IMR-90 (cell line): ENCODE measurements around the gene LBHD2. TPM values are rescaled to one million over a fixed set of nuclear protein-coding genes. Genes with fewer than 3 reads are reported as not detected.

Experiments used
- ATAC-seq: fragments of 200-7000 bp; cut with Tn5 transposase; 2 replicates; pipeline ENCODE4 v1.9.1; 2020; ENCODE audit warnings: low read depth, mild to moderate bottlenecking, moderate library complexity
- BruUV-seq: library from RNA; stranded (reverse); fragments of 400-500 nt; replicated peaks from 2 replicates; lab custom pipeline; 2021; lab: Mats Ljungman, UMichigan
- CTCF ChIA-PET: fragments of 300-600 bp; formaldehyde crosslinking; extraction: SDS; loops from one replicate; lab custom pipeline; 2021; ENCODE audit warnings: antibody characterized with exemption; lab: Yijun Ruan, JAX
- POLR2A ChIA-PET: fragments of 300-600 bp; sonication (Branson Sonifier 250); formaldehyde crosslinking; loops from one replicate; lab custom pipeline; 2022; ENCODE audit warnings: antibody characterized with exemption; ENCODE audit not compliant: unreplicated experiment; lab: Charles Lee
- DNase-seq: peaks from one replicate; pipeline ENCODE4 v3.0.0; 2013
- H2AFZ ChIP-seq: replicated peaks from 2 replicates; pipeline ENCODE3; 2013; ENCODE audit warnings: low read length, mild to moderate bottlenecking; ENCODE audit not compliant: poor library complexity
- H2AK5ac ChIP-seq: 2 replicates; pipeline ENCODE4 v1.6.1; 2013; ENCODE audit warnings: low read depth, low read length, inconsistent platforms
- H2AK9ac ChIP-seq: replicated peaks from 2 replicates; pipeline ENCODE3; 2013; ENCODE audit warnings: mild to moderate bottlenecking, low read depth, low read length, moderate library complexity; ENCODE audit not compliant: poor library complexity
- H2BK120ac ChIP-seq: 2 replicates; pipeline ENCODE4 v1.6.1; 2013; ENCODE audit warnings: low read depth, low read length, inconsistent platforms
- H2BK15ac ChIP-seq: 3 replicates; pipeline ENCODE4 v1.6.1; 2013; ENCODE audit warnings: low read depth, low read length, inconsistent platforms
- H2BK20ac ChIP-seq: 2 replicates; pipeline ENCODE4 v1.6.1; 2013; ENCODE audit warnings: low read depth, mild to moderate bottlenecking, inconsistent platforms, low read length, moderate library complexity
- H2BK5ac ChIP-seq: 2 replicates; pipeline ENCODE4 v1.6.1; 2013; ENCODE audit warnings: mild to moderate bottlenecking, low read depth, low read length, inconsistent platforms; ENCODE audit not compliant: poor library complexity, severe bottlenecking
- H3K14ac ChIP-seq: replicated peaks from 2 replicates; pipeline ENCODE4 v1.6.1; 2013; ENCODE audit warnings: low read depth, low read length, inconsistent platforms
- H3K18ac ChIP-seq: 2 replicates; pipeline ENCODE4 v1.6.1; 2013; ENCODE audit warnings: low read depth, low read length, control low read depth
- H3K23ac ChIP-seq: 2 replicates; pipeline ENCODE4 v1.6.1; 2013; ENCODE audit warnings: low read depth, low read length, inconsistent platforms
- H3K27ac ChIP-seq: 2 replicates; pipeline ENCODE4 v1.5.1; 2013; ENCODE audit warnings: mild to moderate bottlenecking, control low read depth, low read length; ENCODE audit not compliant: insufficient read depth
- H3K27me3 ChIP-seq: 2 replicates; pipeline ENCODE4 v1.6.1; 2013; ENCODE audit warnings: low read length; ENCODE audit not compliant: control insufficient read depth, insufficient read depth
- H3K36me3 ChIP-seq: 2 replicates; pipeline ENCODE4 v1.6.1; 2013; ENCODE audit warnings: low read length, mixed read lengths; ENCODE audit not compliant: control insufficient read depth, insufficient read depth
- H3K4ac ChIP-seq: 2 replicates; pipeline ENCODE4 v1.6.1; 2013; ENCODE audit warnings: low read depth, low read length, inconsistent platforms
- H3K4me1 ChIP-seq: 2 replicates; pipeline ENCODE4 v1.6.1; 2013; ENCODE audit warnings: low read length, mixed read lengths; ENCODE audit not compliant: control insufficient read depth, insufficient read depth
- H3K4me2 ChIP-seq: 2 replicates; pipeline ENCODE4 v1.6.1; 2013; ENCODE audit warnings: low read depth, mild to moderate bottlenecking, control low read depth, low read length, moderate library complexity
- H3K4me3 ChIP-seq: 2 replicates; pipeline ENCODE4 v1.5.1; 2013; ENCODE audit warnings: low read depth, mild to moderate bottlenecking, control low read depth, low read length, moderate library complexity; ENCODE audit not compliant: insufficient read depth
- H3K56ac ChIP-seq: 2 replicates; pipeline ENCODE4 v1.6.1; 2013; ENCODE audit warnings: low read length, inconsistent platforms; ENCODE audit not compliant: insufficient read depth; ENCODE audit errors: extremely low read depth
- H3K79me1 ChIP-seq, 2 experiments: 2 replicates each; pipeline ENCODE4 v1.6.1; 2013; ENCODE audit warnings: low read length in 2 of 2, inconsistent platforms in 1 of 2, low read depth in 1 of 2
- H3K9ac ChIP-seq: 2 replicates; pipeline ENCODE4 v1.6.1; 2013; ENCODE audit warnings: low read depth, low read length, control low read depth
- H3K9me1 ChIP-seq: 2 replicates; pipeline ENCODE4 v1.6.1; 2013; ENCODE audit warnings: low read length, inconsistent platforms; ENCODE audit not compliant: insufficient read depth
- H3K9me3 ChIP-seq: 2 replicates; pipeline ENCODE4 v1.6.1; 2013; ENCODE audit warnings: low read length; ENCODE audit not compliant: control insufficient read depth, insufficient read depth
- H4K20me1 ChIP-seq: 2 replicates; pipeline ENCODE4 v1.6.1; 2013; ENCODE audit warnings: low read length, inconsistent platforms; ENCODE audit not compliant: insufficient read depth
- H4K5ac ChIP-seq: 2 replicates; pipeline ENCODE4 v1.6.1; 2013; ENCODE audit warnings: mild to moderate bottlenecking, low read depth, low read length, control low read depth
- H4K8ac ChIP-seq, 2 experiments: 2 replicates each; pipeline ENCODE4 v1.6.1; 2013; ENCODE audit warnings: low read depth in 2 of 2, low read length in 2 of 2, control low read depth in 1 of 2, inconsistent platforms in 1 of 2
- H4K91ac ChIP-seq: 2 replicates; pipeline ENCODE4 v1.6.1; 2013; ENCODE audit warnings: low read depth, low read length, inconsistent platforms; ENCODE audit not compliant: insufficient read depth
- BHLHE40 ChIP-seq: fragments of 150-350 bp; IDR thresholded peaks from 2 replicates; pipeline ENCODE4 v1.6.1; 2016; ENCODE audit warnings: mild to moderate bottlenecking, low read depth, low read length
- CHD1 ChIP-seq: IDR thresholded peaks from 2 replicates; pipeline ENCODE4 v1.6.1; 2012; ENCODE audit warnings: low read depth, low read length, improper control_type of control experiment
- CTCF ChIP-seq: conservative IDR thresholded peaks from 2 replicates; pipeline ENCODE4 v1.5.1; 2012; ENCODE audit warnings: mild to moderate bottlenecking, low read depth, low read length, improper control_type of control experiment
- ELK1 ChIP-seq: fragments of 150-350 bp; IDR thresholded peaks from 2 replicates; pipeline ENCODE4 v1.6.1; 2016; ENCODE audit warnings: low read depth, mild to moderate bottlenecking, low read length, moderate library complexity, borderline replicate concordance
- FOS ChIP-seq: fragments of 150-350 bp; IDR thresholded peaks from 2 replicates; pipeline ENCODE4 v1.6.1; 2016; ENCODE audit warnings: low read depth, low read length
- MAFK ChIP-seq: IDR thresholded peaks from 2 replicates; pipeline ENCODE4 v1.6.1; 2012; ENCODE audit warnings: low read depth, low read length, improper control_type of control experiment
- MAZ ChIP-seq: IDR thresholded peaks from 2 replicates; pipeline ENCODE4 v1.6.1; 2012; ENCODE audit warnings: low read depth, mild to moderate bottlenecking, low read length, improper control_type of control experiment, moderate library complexity, borderline replicate concordance
- MXI1 ChIP-seq: IDR thresholded peaks from 2 replicates; pipeline ENCODE4 v1.6.1; 2012; ENCODE audit warnings: low read depth, mild to moderate bottlenecking, low read length, moderate library complexity, borderline replicate concordance
- NFE2L2 ChIP-seq: fragments of 150-350 bp; IDR thresholded peaks from 2 replicates; pipeline ENCODE4 v1.6.1; 2016; ENCODE audit warnings: low read depth, mild to moderate bottlenecking, low read length
- POLR2A ChIP-seq: IDR thresholded peaks from 2 replicates; pipeline ENCODE4 v1.6.1; 2012; ENCODE audit warnings: mild to moderate bottlenecking, low read depth, low read length
- RAD21 ChIP-seq: IDR thresholded peaks from 2 replicates; pipeline ENCODE4 v1.6.1; 2012; ENCODE audit warnings: low read length, improper control_type of control experiment
- RCOR1 ChIP-seq: IDR thresholded peaks from 2 replicates; pipeline ENCODE4 v1.6.1; 2012; ENCODE audit warnings: mild to moderate bottlenecking, low read length, improper control_type of control experiment; ENCODE audit not compliant: insufficient replicate concordance
- RFX5 ChIP-seq: IDR thresholded peaks from 2 replicates; pipeline ENCODE4 v1.8.0; 2012; ENCODE audit warnings: low read depth, mild to moderate bottlenecking, low read length, moderate library complexity
- SMC3 ChIP-seq: fragments of 150-350 bp; IDR thresholded peaks from 2 replicates; pipeline ENCODE4 v1.6.1; 2016; ENCODE audit warnings: low read depth, mild to moderate bottlenecking, antibody characterized with exemption, low read length, moderate library complexity
- WGBS, 2 experiments: methylation state at CpG; one replicate each; pipeline versions ENCODE4 v1.1.5 to v1.1.7; 2013; ENCODE audit warnings: missing lambda C conversion rate in 2 of 2; ENCODE audit not compliant: insufficient read length in 1 of 2; ENCODE audit errors: extremely low coverage in 2 of 2; 5-methylcytosine and 5-hydroxymethylcytosine counted together
- dilution Hi-C: fragments of 300-500 bp; cut with HindIII; formaldehyde crosslinking; loops from one replicate; pipeline ENCODE4 v1.14.3; 2018; ENCODE audit warnings: low sequenced_read_pairs; ENCODE audit not compliant: unreplicated experiment
- in situ Hi-C: fragments of 300-500 bp; cut with MboI; formaldehyde crosslinking; loops from 3 replicates; pipeline ENCODE4 v1.14.3; 2019; ENCODE audit warnings: low sequenced_read_pairs, inconsistent platforms, mixed read lengths
- intact Hi-C: fragments of 100-400 bp; cut with micrococcal nuclease; formaldehyde crosslinking; loops from 2 replicates; pipeline ENCODE4 v1.10.0; 2022
- polyA plus RNA-seq, 3 experiments: library from polyadenylated mRNA; depleted of rRNA; stranded (reverse); fragments of >200 nt; gene quantifications; 2 replicates each; pipeline ENCODE4 v1.2.3, GENCODE V29; 2012; ENCODE audit warnings: low replicate concordance in 1 of 3
- total RNA-seq: library from RNA; depleted of rRNA; stranded (reverse); fragments of >200 nt; gene quantifications from 2 replicates; pipeline ENCODE4 v1.2.3, GENCODE V29; 2012
- TF ChIP-seq, protein P1 (sequence below): fragments of 150-350 bp; IDR thresholded peaks from 2 replicates; pipeline ENCODE4 v1.6.1; 2017; ENCODE audit warnings: mild to moderate bottlenecking, antibody characterized with exemption, low read length, low read depth

The LBHD2 gene
- total and polyA plus RNA-seq, 2 of the 4 experiments (the other 2 are of a cell fraction), result not detected

DNA sequence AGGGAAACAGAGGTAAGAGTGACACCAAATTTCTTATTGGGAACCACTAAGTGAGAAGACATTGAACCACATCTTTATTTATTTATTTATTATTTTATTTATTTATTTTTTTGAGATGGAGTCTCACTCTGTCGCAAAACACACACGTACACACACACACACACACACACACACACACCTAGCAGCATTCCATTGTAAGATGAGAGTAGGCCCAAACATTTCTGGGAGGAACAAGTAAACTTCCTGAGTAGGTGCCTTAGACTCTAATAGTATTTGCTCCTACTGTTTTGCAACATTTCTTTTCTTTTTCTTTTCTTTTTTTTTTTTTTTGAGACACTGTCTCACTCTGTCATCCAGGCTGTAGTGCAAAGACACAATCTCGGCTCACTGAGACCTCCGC lies 19.6 kb upstream of the LBHD2 start:
- DNase-seq (no peak), ATAC-seq (no peak)
- H4K5ac ChIP-seq, result no peak overlapping the region
- peaks cover 2% of the 10 kb centered on the region; the same call in 1 of the 2 replicates for H3K4me1 ChIP-seq
- H4K20me1 ChIP-seq, result peaks cover 3% of the 10 kb centered on the region; the same call in 1 of the 2 replicates
- H2AK9ac ChIP-seq, result no peak overlapping the region
- H3K9me3 ChIP-seq, result no peaks in the 10 kb centered on the region
- H3K27ac ChIP-seq, result no peak overlapping the region
- no peak overlapping the region for H2AFZ ChIP-seq
- H3K56ac ChIP-seq, result no peak overlapping the region
- TF ChIP-seq RCOR1 (no peak), CHD1 (no peak), BHLHE40 (no peak), RFX5 (no peak), MAFK (no peak), POLR2A (no peak), SMC3 (no peak), MAZ (no peak), FOS (no peak), MXI1 (no peak), CTCF (no peak), ELK1 (no peak), NFE2L2 (no peak), RAD21 (no peak)
- TF ChIP-seq, protein P1, sequence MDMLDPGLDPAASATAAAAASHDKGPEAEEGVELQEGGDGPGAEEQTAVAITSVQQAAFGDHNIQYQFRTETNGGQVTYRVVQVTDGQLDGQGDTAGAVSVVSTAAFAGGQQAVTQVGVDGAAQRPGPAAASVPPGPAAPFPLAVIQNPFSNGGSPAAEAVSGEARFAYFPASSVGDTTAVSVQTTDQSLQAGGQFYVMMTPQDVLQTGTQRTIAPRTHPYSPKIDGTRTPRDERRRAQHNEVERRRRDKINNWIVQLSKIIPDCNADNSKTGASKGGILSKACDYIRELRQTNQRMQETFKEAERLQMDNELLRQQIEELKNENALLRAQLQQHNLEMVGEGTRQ, result no peak
- H3K27me3 ChIP-seq, result no peaks in the 10 kb centered on the region
- H3K4me2 ChIP-seq, result no peak overlapping the region
- H2BK15ac ChIP-seq, result no peak overlapping the region
- no peak overlapping the region for H3K9ac ChIP-seq
- no peak overlapping the region for H3K14ac ChIP-seq
- no CpG with 5 or more reads among the region's 4 CpGs for WGBS, 2 experiments
- dilution Hi-C loops (no loop called here), intact Hi-C loops (no loop called here), in situ Hi-C loops (no loop called here)
- H4K8ac ChIP-seq, result no peak overlapping the region
- H3K36me3 ChIP-seq, result no peaks in the 10 kb centered on the region
- POLR2A ChIA-PET, result no interaction called here
- BruUV-seq, result no TSS peak
- CTCF ChIA-PET, result interaction anchor here (0.5 kb wide), 1 partner anchor 12 kb away, joined by 5 read pairs; no protein-coding TSS in a partner anchor
- no peak overlapping the region for H2BK5ac ChIP-seq
- H3K9me1 ChIP-seq, result no peaks in the 10 kb centered on the region
- no peak overlapping the region for H2BK120ac ChIP-seq
- H3K4me3 ChIP-seq, result no peak overlapping the region
- 0 out of 4 replicates have a peak, but pooled peaks cover under 1 to 9% of the 10 kb centered on the region in 2 experiments for H3K79me1 ChIP-seq
- H3K4ac ChIP-seq, result no peak overlapping the region
- no peak overlapping the region for H4K91ac ChIP-seq
- H2BK20ac ChIP-seq, result no peak overlapping the region
- H3K18ac ChIP-seq, result no peak overlapping the region
- no peak overlapping the region for H2AK5ac ChIP-seq
- no peak overlapping the region for H3K23ac ChIP-seq
